ENCODE measurements around the gene AEBP2.

DNA sequence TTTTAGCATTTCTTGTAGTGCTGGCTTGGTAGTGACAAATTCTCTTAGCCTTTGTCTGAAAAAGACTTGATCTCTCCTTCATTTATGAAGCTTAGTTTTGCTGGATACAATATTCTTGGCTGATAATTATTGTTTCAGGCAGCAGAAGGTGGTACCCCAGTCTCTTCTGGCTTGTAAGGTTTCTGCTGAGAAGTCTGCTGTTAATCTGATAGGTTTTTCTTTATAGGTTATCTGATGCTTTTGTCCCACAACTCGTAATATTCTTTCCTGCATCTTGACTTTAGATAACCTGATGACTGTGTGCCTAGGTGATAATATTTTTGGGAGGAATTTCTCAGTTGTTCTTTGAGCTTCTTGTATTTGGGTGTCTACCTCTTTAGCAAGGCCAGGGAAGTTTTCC lies 41.2 kb downstream of the AEBP2 start:
- TF ChIP-seq, protein P1, sequence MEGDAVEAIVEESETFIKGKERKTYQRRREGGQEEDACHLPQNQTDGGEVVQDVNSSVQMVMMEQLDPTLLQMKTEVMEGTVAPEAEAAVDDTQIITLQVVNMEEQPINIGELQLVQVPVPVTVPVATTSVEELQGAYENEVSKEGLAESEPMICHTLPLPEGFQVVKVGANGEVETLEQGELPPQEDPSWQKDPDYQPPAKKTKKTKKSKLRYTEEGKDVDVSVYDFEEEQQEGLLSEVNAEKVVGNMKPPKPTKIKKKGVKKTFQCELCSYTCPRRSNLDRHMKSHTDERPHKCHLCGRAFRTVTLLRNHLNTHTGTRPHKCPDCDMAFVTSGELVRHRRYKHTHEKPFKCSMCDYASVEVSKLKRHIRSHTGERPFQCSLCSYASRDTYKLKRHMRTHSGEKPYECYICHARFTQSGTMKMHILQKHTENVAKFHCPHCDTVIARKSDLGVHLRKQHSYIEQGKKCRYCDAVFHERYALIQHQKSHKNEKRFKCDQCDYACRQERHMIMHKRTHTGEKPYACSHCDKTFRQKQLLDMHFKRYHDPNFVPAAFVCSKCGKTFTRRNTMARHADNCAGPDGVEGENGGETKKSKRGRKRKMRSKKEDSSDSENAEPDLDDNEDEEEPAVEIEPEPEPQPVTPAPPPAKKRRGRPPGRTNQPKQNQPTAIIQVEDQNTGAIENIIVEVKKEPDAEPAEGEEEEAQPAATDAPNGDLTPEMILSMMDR (conservative IDR thresholded peaks at IDR 0.05), result no peak
- no peak for TF ChIP-seq EZH2 (IDR thresholded peaks at IDR 0.05; ENCODE audit: low read depth)
